NCI-H446 (cell line): ENCODE data around the gene VWA3B.

Source experiments
- DNase-seq, 2 experiments: peaks; one replicate each; lab custom pipeline; 2025; lab: John Stamatoyannopoulos, UW

Gene VWA3B

DNA sequence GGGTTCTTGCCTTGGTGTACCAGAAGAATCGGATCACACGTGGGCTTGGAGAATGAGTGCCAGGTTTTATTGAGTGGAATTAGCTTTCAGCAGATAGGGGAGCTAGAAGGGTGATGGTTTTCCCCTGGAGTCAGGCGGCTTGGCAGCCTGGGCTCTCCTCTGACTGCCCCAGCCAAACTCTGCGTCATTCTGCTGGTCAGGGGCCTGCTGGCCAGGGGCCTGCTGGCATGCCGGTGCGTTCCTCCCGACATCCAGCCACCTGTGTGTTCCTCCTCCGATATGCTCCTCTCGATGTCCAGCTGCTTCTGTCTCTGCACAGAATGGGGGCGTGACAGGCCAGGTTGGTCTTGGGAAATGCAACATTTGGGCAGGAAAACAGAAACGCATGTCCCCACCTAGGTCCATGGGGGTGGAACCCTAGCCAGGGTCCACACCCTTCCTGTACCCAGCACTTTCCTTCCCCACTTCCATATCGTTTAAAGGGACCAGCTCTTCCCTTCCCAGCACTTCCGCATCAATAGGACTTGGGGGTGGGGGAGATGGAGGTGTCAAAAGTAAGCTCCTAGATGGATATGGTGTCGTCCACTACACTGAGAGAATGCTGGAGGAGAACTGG is 85.3 kb downstream of the VWA3B start:
- no peak for DNase-seq

DNA sequence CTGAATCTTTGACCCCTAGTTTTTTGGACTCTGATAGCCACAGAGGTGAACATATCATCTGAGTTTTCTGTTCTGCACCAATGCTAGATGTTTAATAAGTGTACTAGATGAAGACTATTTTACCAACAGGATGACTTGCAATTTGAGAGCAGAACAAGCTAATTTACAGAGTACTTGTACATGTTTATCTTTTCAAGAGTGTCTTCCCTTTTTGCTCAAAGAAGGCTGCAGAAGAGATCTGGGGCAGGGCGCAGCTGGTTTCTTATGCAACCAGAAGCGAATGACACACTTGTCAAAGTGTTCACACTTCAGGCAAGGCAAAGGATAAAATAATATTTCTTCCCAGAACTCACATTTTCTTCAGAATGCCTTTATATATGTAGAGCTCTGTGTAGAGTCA is 86.0 kb downstream of the VWA3B start:
- no peak for DNase-seq

DNA sequence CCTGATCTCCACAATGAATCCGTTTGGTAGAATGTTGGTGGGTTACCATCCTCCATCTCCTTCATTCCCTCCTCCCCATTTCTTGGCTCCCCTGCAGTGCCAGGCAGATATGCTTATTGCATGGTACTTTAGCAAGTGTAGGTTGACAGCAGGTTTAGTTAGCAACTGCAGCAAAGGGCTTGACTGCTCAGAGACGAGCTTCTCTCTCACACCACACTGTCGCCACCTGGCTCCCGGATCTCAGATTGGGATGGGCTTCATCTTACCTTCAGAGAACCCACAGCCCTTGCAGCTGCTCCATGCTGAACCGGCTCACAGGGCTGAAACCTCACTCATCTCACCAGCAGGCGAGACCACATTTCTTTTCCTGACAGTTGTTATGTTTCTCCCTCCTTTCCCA is 88.8 kb downstream of the VWA3B start:
- DNase-seq, result no peak

DNA sequence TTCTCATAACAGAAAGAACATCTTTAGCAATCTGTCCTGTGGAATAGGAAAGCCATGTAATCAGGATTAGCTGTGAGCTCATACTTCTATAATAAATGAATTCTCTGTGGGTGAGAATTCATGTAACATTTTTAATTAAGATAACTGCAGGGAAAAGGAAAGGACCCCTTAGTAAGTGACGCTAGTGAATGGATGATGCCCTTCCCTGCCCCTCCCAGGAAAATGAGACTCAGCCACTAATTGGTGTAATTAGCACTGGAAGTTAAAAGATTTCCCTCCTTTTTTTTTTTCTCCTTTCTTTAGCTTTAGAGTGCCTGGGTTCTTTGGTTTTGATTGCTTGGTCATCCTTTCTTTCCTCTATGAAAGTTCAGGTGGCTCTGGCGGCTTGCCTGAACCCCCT is 90.3 kb downstream of the VWA3B start:
- no peak for DNase-seq

DNA sequence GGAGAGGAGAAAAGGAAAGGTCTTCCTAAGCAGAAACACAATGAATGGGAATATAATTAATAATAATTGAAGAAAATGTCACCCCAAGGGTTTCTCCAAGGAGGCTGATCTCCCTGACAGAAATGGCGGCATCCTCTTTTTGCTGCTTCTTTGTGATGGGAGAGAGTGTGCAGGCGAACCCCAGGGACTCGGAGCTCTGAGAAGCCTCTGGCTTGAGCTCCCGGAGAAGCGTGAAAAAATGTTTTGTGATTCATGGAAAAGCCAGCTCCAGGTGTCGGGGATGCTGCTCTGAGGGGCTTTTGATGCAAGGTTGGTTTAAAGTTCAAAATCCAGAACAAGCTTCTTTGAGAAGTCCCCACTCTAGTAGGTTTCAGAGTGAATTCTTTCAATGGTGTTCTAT is 91.0 kb downstream of the VWA3B start:
- DNase-seq, result no peak

DNA sequence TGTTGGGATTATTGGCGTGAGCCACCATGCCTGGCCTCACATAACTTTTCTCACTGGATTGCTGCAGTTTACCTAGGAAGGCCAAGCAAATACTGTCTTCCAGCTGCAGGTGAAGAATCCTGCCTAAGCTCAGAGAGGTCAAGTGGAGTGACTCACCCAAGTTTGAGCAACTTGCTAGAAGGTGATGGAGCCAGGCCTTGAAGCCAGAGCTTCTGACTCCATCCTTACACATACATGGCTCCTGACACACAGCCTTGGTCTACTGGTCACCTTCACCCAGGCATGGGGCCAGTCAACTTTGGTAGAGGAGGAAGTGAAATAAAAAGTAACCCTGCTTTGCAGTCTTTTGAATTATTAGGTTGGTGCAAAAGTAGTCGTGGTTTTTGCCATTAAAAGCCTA is 93.5 kb downstream of the VWA3B start:
- no peak for DNase-seq

DNA sequence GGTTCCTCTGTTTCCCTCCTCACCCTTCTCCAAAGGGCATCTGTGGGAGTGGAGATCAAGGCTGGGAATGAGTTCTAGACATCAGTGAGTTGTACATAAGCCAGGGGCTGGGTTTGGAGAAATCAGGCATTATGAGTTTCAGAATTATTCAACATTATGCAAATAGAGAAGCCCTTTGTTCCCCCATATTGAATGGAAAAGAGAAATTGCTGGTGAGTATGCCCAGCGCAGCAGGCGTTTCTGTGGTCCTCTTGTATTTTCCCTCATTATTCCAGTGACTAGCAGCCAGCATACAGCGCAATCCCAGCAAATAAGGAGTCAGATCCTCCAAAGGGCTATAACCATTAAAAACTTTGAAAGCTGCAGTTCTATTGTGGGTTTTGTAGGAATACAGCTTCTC is 94.4 kb downstream of the VWA3B start:
- no peak for DNase-seq

DNA sequence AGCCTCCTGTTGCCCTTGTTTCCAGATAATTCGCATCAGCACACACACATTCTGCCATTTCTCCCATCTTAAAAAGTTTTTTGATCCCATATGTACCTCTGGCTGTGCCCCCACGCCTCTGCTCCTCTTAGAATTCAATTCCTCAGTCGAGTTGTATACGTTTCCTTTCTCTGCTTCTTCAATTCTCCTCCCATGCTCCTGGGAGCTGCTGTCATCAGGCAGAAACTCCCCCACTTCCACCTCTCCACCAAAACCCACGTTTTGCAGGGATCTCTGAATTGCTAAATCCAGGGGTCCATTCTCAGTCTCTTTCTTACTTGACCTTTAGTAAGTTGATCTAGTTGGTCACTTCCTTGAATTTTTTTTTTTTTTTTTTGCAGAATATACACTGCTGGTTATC is 98.8 kb downstream of the VWA3B start:
- DNase-seq, result no peak

DNA sequence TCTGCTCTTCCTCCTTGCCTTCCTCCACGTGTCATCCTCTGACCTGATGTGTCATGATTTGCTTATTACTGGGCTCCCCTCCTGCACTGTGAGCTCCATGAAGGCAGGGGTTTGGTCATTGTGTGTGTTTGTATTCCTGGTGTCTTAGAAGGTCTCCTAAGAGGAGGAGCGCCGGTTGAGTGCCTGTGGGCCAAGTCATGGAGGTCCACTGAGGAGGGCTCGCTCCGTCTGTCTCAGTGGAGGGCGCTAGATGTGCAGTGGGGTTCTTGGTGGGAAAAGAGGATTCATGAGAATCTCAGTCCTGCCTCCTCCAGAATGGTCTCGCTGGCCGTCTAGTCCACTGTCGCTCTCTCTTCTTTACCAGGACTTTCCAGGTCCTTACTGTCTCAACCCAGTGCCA is 100.2 kb downstream of the VWA3B start:
- no peak for DNase-seq

DNA sequence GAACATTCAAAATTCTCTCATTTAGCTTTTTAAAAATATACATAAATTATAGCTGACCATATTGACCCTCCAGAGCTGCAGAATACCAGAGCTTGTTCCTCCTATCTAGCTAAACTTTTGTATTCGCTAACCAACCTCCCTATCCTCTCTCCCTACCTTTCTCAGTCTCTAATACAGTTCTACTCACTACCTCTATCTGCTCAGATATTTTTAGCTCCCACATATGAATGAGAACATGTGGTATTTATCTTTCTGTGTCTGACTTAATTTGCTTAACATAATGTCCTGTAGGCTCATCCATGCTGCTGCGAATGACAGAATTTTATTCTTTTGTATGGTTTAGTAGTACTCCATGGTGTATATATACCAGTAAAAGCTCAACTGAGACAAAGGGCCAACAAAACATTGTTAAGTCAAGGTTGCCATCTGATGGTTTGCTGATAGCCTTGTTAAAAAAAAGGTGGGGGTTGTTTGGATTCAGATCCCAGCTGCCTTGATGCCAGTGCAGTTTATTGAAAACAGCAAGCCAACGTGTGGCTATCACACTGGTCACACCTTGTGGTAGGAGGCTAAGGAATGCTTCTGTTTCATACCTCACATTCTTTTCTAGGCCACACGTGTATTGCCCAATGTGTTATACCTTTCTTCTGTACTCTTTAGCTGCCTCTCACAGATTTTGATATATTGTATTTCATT is 101.5 kb downstream of the VWA3B start:
- DNase-seq, result no peak

DNA sequence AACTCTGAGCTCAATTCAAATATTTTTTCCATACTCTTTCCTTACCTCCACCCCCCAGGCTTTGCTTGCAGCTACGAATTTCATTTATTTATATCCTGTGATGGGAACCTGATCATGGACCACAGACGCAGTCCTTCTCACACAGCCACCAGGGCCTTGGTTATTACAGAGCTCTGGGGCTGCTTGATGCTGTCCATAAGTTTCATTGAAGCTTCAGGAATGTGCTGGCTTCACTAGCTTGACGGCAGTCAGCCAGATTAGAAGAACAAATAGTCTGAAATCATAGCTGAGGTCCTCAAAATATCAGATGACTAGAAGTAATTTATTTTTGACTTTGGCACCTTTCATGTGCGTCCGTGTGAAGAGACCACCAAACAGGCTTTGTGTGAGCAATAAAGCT is 104.9 kb downstream of the VWA3B start:
- DNase-seq, result no peak

DNA sequence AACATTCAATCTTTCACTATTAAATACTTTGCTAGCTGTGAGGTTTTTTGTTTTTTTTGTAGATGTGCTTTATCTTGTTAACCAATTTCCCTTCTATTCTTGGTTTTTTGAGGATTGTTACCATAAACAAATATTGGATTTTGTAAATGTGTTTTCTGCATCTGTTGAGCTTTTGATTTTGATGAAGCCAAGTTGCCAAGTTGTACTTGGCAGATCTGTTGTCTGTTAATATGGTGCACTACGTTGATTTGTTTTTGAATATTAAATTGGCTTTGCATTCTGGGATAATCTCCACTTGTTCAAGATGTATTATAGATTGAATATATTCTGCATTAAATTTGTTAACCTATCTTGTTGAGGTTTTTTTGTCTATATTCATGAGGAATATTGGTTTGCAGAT is 114.6 kb downstream of the VWA3B start:
- DNase-seq, result no peak

DNA sequence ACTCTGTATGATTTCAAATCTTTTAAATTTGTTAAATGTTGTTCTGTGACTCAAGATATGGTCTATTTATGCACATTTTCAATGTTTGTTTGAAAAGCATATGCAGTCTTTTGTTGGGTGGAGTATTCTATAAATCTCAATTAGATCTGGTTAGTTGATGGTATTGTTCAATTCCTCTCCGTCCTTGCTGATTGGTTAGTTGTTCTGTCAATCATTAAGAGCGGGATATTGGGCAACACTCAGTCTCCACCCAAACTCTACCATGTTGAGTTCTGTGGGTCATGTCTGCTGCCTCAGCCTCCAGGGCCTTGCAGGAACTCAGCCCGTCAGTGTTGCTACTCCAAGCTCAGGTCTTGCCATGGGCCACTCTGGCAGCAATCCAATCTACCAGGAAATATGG is 118.9 kb downstream of the VWA3B start:
- no peak for DNase-seq

DNA sequence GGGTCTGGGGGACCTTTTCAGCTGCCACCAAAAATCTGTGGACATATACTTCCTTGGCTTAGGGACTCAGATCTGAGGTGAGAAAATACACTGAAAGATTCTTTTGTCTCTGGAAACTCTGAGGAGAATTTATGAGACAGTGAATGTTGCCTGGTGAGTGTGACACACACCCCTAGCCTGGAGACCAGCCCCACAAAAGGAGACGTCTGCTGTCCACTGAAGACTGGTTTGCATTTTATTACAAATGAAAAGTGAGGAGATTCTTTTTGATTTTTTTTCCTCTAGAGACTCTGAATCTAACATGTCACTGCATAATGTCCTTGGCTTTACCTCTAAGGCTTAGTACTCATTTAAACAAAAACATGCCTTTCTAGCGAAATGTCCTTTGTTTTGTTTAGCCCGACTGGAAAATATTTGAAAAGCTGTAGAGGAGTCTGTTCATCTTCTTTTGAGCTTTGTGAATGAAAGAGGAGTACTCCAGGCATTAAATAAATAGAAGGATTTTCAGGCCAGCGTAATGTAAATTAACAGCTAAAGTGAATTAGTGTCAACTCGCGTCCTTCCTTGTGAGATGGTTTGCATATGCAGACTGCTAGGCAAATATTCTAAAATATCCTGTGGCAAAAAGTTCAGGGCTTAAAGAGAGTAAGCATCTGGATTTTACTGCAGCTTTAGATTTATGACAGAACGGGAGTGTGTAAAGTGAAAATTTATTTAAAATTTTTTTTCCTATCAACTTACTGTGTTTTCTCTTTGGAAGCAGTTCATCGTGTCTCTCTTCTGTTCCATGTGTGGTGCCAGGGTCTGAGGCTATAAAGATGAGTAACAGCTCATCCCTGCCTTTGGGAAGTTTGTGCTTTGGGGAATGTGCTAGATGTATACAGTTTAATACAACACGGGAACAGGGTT is 125.4 kb downstream of the VWA3B start:
- DNase-seq, result no peak

DNA sequence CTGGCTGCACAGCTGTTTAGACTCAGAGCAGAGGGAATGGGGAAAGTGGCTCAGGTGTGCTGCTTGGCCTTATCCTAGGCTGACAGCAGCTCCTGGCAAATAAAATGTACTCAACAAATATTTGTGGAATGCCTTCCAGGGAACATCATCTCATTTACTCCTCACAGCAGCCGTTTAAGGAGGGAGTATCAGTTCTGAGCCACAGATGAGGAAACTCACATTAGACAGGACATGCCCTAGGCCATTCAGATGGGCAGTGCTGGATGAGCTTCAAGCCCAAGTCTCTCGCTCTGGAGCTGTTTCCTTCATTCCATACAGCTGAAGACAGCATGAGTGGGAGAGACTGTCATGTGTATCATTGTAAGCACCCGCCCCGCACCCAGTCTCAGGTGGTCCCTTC is 129.6 kb downstream of the VWA3B start:
- no peak for DNase-seq

DNA sequence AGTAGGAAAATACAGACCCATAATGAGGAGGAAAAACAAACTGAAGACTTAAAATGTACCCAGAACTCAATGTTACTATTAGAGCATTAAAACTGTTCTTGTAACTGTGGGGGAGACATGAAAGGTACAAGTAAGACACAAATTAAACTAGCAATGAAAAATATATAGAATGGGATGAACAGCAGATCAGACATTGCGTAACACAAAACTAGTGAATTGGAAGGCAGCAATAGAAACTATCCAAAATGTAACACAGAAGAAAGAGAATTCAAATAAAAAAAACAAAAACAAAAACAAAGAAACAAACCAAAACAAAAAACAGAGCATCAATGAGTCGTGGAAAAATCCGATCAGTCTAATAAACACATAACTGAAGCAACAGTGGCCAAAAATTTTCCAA is 132.2 kb downstream of the VWA3B start:
- no peak for DNase-seq

DNA sequence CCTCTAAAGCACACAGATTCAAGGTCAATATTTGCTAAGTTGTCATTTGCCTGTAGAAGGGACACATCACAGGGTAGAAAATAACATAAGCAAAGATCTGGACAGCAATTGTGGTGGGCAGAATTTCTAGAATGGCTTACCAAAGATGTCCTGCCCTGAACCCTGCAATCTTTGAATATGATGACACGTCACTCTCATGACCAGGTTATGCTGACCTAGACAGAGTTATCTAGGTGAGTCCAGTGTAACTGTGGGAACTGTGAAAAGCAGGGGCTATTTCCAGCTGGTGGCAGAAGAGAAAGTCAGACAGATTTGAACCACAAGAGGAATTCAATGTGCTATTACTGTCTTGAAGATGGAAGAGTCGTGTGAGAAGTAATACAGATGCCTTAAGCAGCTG is 147.0 kb downstream of the VWA3B start:
- no peak for DNase-seq

DNA sequence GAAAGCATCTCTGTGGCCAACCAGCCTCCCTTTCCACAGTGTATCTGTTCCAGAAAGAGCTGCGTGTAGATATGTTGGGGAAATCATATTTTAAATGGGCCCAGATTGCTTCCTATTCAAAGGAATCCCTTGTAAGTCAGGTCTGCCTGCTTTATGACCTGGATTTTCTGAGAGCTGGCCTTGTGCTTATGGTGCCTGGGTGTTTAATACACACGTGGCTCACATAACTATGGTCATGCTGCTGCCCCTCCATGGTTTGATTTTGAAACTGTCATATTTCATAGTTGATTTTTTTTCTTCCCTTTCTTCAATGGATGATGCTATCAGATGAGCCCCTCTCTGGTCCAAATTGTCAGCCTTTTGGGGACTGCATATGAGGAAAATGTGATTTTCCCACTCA is 147.8 kb downstream of the VWA3B start:
- DNase-seq, result no peak

DNA sequence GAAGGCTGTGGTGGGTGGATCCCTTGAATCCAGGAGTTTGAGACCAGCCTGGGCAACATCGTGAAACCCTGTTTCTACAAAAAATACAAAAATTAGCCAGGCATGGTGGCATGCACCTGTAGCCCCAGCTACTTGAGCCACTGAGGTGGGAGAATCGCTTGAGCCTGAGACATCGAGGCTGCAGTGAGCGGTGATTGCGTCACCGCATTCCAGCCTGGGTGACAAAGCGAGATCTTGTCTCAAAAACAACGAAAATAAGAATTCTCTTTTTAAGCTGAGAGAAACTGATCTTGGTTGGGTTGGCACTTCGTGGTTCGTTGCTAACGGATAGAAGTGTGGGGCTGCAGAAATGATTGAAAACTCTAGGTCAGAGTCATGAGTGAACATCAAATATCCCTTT is 150.0 kb downstream of the VWA3B start:
- no peak for DNase-seq

DNA sequence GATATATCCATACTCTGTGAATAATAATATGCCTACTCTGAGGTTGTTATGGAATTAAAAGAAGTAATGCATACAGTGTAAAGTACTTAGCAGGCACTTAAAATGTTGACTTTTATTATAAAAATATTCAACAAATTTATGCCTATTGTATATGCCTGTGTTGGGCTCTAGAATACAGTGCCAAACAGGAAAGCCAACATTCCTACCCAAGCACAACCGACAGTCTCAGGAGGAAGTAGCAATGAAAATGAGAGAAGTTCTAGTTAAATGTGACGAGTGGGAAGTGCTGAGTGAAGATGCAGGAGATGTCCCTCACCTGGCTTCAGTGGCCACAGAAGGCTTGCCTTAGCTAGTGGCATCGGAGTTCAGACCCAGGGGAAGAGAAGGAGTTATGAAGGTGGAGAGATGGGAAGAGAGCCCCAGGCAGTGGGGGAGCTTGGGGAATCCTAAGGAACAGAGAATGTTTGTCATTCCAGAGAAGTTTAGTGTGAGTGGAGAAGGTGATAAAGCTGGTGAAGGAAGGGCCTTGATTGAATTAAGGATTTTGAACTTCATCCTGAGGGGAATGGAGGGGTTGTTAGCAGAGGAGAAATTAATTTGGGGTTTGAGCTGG is 153.9 kb downstream of the VWA3B start:
- DNase-seq, result no peak

DNA sequence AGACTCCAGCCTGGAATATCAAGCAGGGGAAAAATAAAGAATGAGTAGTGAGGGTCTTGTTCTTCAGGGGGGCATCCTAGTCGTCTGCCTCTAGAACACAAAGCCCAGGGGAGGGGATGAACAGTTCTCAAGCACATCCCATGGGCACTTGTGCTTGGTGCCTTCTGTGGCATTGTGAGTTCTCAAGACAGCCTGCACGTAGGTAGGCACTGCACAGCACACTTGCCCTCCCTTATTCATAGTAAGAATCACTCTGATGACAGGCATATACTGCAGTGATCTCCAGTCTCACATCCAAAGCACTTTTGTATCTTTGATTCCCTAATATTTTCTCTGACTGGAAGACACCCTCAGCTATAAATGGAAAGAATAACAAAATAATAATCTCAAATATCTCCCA is 154.6 kb downstream of the VWA3B start:
- DNase-seq, result no peak

DNA sequence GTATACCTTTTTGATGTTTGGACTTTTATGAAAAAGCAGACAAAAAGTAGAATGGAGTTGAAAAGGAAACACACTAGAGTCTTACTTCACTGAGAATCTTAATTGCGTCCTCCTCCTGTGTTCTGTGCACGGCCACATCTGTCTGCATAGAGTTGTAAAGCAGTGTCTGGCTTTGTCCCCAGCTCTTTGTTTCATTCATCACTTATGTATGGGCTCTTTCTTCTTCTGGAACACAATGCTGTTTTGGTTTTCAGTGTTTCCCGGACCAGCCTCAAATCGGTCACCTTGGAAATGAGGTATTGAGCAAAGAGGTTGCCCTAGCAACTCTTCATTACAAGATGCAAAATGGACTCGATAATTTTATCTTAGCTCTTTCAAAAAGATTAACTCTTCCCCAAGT is 155.0 kb downstream of the VWA3B start:
- DNase-seq, result no peak

DNA sequence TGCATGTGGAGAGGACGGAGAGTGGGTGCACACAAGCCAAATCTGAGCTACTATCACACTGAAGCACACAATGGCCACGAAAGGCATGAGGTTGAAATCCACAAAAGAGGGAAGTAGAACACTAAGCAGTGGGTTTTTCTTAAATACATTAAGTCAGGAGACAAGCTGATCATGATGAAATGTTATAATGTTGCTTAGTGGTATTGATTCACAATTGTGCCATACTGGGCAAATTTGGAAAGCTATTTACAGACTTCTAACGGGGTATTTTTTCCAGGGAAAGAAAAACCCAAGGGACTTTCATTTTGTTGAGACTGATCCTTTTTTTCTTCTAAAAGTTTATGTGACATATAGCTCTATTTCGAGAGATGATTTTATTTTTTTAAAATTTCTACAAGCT is 158.5 kb downstream of the VWA3B start:
- DNase-seq, result no peak
